ENCODE measurements around the gene NR1I3. TPM values are rescaled to one million over a fixed set of nuclear protein-coding genes. Genes with fewer than 3 reads are reported as not detected.

NR1I3 gene
- total RNA-seq, 1 donor from 2014 or later = not detected

DNA sequence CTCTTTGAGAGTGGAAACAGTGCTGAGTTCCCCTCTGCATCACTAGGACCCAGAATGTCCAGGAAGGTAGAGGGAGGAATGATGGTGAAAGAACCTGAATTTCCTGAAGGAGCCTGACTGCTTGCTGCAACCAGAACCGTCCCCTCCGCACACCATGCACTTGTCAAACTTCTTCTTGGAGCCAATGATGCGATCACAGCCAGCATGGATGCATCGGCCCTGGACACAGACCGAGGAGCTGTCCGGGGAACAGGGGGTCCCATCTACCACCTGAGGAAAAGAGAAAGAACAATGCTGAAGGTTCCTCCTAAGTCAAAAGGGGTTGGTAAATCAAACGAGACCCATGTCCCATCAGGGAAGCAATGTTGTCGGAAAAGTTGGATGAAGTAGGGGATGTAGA, 46.0 kb downstream of the NR1I3 start:
- TF ChIP-seq, protein P1, sequence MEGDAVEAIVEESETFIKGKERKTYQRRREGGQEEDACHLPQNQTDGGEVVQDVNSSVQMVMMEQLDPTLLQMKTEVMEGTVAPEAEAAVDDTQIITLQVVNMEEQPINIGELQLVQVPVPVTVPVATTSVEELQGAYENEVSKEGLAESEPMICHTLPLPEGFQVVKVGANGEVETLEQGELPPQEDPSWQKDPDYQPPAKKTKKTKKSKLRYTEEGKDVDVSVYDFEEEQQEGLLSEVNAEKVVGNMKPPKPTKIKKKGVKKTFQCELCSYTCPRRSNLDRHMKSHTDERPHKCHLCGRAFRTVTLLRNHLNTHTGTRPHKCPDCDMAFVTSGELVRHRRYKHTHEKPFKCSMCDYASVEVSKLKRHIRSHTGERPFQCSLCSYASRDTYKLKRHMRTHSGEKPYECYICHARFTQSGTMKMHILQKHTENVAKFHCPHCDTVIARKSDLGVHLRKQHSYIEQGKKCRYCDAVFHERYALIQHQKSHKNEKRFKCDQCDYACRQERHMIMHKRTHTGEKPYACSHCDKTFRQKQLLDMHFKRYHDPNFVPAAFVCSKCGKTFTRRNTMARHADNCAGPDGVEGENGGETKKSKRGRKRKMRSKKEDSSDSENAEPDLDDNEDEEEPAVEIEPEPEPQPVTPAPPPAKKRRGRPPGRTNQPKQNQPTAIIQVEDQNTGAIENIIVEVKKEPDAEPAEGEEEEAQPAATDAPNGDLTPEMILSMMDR (IDR thresholded peaks at IDR 0.05; ENCODE audit: unreplicated experiment) = no peak
- H3K9me3 Mint-ChIP-seq (ENCODE audit: unreplicated experiment) = no peaks in the 10 kb centered on the region
- peaks cover 25% of the 10 kb centered on the region for H3K36me3 Mint-ChIP-seq (ENCODE audit: low read depth, unreplicated experiment)
- no peak overlapping the region for H3K4me3 Mint-ChIP-seq (ENCODE audit: unreplicated experiment)
- peaks cover 69% of the 10 kb centered on the region for H3K4me1 Mint-ChIP-seq (ENCODE audit: unreplicated experiment)
- no peak for DNase-seq (ENCODE audit: low spot score)
- no peak overlapping the region for H3K27ac Mint-ChIP-seq (ENCODE audit: unreplicated experiment)
- H3K27me3 Mint-ChIP-seq (ENCODE audit: unreplicated experiment) = peaks cover 11% of the 10 kb centered on the region

DNA sequence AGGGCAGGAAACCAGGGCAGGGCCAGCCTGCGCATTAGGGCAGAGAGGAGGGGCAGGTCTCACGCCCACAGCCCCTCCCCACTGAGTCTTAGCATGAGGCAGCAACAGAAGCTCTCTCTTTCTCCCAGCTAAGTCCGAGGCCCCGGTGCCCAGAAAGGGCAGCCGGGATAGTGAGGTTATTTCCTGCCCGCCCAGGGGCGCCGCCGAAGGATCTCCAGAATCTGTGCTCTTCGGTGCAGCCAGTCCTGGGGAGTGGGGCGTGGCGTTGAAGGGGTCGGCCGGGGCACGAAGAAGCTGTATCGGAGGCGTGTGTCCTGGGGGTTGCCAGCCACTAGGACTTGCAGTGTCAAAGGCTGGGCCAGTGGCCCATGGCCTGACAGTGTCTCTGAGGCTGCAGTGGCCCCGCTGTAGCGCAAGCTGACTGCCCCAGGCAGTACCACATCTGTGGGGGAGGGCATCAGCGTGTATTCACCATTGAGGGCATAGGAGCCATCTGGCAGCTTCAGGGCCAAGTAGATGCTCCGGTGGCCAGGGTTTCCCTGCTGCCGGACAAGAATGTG, 47.0 kb downstream of the NR1I3 start:
- Mint-ChIP-seq H3K27me3 (ENCODE audit: unreplicated experiment) (peaks cover 9% of the 10 kb centered on the region), H3K4me3 (ENCODE audit: unreplicated experiment) (no peak overlapping the region), H3K4me1 (ENCODE audit: unreplicated experiment) (peaks cover 69% of the 10 kb centered on the region), H3K36me3 (ENCODE audit: low read depth, unreplicated experiment) (peaks cover 25% of the 10 kb centered on the region), H3K9me3 (ENCODE audit: unreplicated experiment) (no peaks in the 10 kb centered on the region), H3K27ac (ENCODE audit: unreplicated experiment) (no peak overlapping the region)
- TF ChIP-seq, protein P1 (IDR thresholded peaks at IDR 0.05; ENCODE audit: unreplicated experiment) = no peak
- DNase-seq (ENCODE audit: low spot score) = no peak

DNA sequence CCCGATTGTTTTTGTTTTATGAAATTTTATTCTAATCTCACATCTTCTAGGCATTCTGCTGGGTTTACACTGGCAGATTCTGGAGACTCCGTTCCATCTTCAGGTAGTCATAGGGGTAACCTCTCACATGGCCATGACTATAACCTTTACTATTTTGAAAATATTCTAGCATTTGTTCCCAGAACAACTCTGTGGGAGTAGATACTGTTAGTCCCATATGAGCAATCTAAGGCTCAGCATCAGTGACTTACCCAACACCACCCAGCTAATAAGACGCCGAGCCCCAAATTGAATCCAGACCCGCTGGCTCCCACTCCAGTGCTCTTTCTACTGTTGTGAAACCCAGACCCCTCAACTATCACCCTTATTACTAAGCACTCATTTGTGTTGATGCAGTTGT, 49.0 kb downstream of the NR1I3 start:
- H3K27me3 Mint-ChIP-seq (ENCODE audit: unreplicated experiment) = peaks cover 3% of the 10 kb centered on the region
- peaks cover 16% of the 10 kb centered on the region for H3K36me3 Mint-ChIP-seq (ENCODE audit: low read depth, unreplicated experiment)
- H3K4me3 Mint-ChIP-seq (ENCODE audit: unreplicated experiment) = no peak overlapping the region
- no peaks in the 10 kb centered on the region for H3K9me3 Mint-ChIP-seq (ENCODE audit: unreplicated experiment)
- H3K27ac Mint-ChIP-seq (ENCODE audit: unreplicated experiment) = peak overlapping the region; percentile 72
- H3K4me1 Mint-ChIP-seq (ENCODE audit: unreplicated experiment) = peaks cover 70% of the 10 kb centered on the region
- no peak for DNase-seq (ENCODE audit: low spot score)
- TF ChIP-seq, protein P1 (IDR thresholded peaks at IDR 0.05; ENCODE audit: unreplicated experiment) = no peak

DNA sequence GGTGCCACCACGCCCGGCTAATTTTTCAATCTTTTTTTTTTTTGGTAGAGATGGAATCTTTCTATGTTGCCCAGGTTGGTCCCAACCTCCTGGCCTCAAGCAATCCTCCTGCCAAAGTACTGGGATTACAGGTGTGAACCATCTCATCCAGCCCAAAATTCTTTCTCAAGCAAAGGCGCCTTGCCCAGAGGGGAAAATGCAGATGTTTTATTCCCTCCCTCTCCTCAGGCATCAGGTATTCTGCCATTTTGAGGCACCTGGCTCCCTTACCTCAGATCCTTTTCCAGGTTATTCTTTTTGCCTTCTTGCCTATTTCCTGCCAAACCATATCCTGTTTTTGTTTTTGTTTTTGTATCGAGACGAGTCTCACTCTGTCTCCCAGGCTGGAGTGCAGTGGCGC, 49.6 kb downstream of the NR1I3 start:
- Mint-ChIP-seq H3K36me3 (ENCODE audit: low read depth, unreplicated experiment) (peaks cover 16% of the 10 kb centered on the region), H3K4me3 (ENCODE audit: unreplicated experiment) (no peak overlapping the region), H3K27me3 (ENCODE audit: unreplicated experiment) (peaks cover 3% of the 10 kb centered on the region), H3K27ac (ENCODE audit: unreplicated experiment) (peak overlapping the region; percentile 75), H3K9me3 (ENCODE audit: unreplicated experiment) (no peaks in the 10 kb centered on the region), H3K4me1 (ENCODE audit: unreplicated experiment) (peaks cover 67% of the 10 kb centered on the region)
- no peak for DNase-seq (ENCODE audit: low spot score)
- TF ChIP-seq, protein P1 (IDR thresholded peaks at IDR 0.05; ENCODE audit: unreplicated experiment) = no peak

DNA sequence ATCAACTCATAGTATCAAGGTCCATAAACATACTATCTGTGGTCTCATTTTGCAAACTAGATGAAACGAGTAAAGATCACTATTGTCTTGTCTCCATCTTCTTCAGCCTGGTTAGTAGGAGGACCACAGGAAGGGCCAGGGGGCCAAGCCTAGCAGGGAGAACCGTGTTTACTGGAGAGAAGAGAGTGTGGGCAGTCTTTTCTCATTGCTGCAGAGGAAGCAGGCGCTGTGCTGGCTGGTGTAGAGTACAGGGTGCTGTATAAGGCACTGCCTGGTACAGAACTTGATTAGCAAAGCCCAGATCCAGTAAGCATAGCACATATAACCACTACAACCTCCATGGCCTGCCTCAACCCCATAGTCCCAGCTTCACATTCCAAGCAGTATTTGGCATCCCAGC, 50.7 kb downstream of the NR1I3 start:
- H3K27ac Mint-ChIP-seq (ENCODE audit: unreplicated experiment) = no peak overlapping the region
- peaks cover 2% of the 10 kb centered on the region for H3K27me3 Mint-ChIP-seq (ENCODE audit: unreplicated experiment)
- H3K4me1 Mint-ChIP-seq (ENCODE audit: unreplicated experiment) = peaks cover 59% of the 10 kb centered on the region
- TF ChIP-seq, protein P1 (IDR thresholded peaks at IDR 0.05; ENCODE audit: unreplicated experiment) = no peak
- H3K36me3 Mint-ChIP-seq (ENCODE audit: low read depth, unreplicated experiment) = peaks cover 7% of the 10 kb centered on the region
- no peaks in the 10 kb centered on the region for H3K9me3 Mint-ChIP-seq (ENCODE audit: unreplicated experiment)
- H3K4me3 Mint-ChIP-seq (ENCODE audit: unreplicated experiment) = no peak overlapping the region
- DNase-seq (ENCODE audit: low spot score) = no peak

Data from endothelial cell (in vitro differentiated cells).